Astrocyte of the spinal cord (primary cell): Measurements from ENCODE around the gene RAX2.

Experiments
- DNase-seq: peaks from one replicate; pipeline ENCODE4 v3.0.0; 2011; ENCODE audit warnings: low read depth, low spot score
- H3K4me3 ChIP-seq: 2 replicates; pipeline ENCODE4 v1.5.1; 2011; ENCODE audit warnings: low read depth, mild to moderate bottlenecking, low read length, moderate library complexity
- CTCF ChIP-seq: IDR thresholded peaks from 2 replicates; pipeline ENCODE4 v1.5.1; 2012; ENCODE audit warnings: low read depth, mild to moderate bottlenecking, low read length, inconsistent platforms
- in situ Hi-C: cut with HindIII; loops from 2 replicates; pipeline ENCODE4 v1.10.0; 2017; ENCODE audit warnings: low sequenced_read_pairs

RAX2 gene

GRCh38 chr19:3721887-3722442 is 50.1 kb downstream of the RAX2 start:
- TF ChIP-seq CTCF: no peak
- in situ Hi-C loops: no loop called here
- no peak for DNase-seq
- no peak overlapping the region for H3K4me3 ChIP-seq

- H3K4me3 ChIP-seq: no peak overlapping the region
- DNase-seq: peak; percentile 84
- no peak for TF ChIP-seq CTCF
- in situ Hi-C loops: no loop called here
Measured at GRCh38 chr19:3721131-3721886, 50.7 kb downstream of the RAX2 start.

- in situ Hi-C loops: no loop called here
- TF ChIP-seq CTCF: no peak
- DNase-seq: no peak
- no peak overlapping the region for H3K4me3 ChIP-seq
Measured at GRCh38 chr19:3720349-3720917, 51.6 kb downstream of the RAX2 start.

GRCh38 chr19:3719868-3720267 is 52.2 kb downstream of the RAX2 start:
- in situ Hi-C loops: no loop called here
- DNase-seq: no peak
- H3K4me3 ChIP-seq: no peak overlapping the region
- TF ChIP-seq CTCF: no peak
